ENCODE results near the gene MAMDC2. TPM values are rescaled to one million over a fixed set of nuclear protein-coding genes. Genes with fewer than 3 reads are reported as not detected.

MAMDC2 gene
- total and polyA plus RNA-seq, 2 of the 4 experiments (the other 2 are of a cell fraction), result 5.0 to 5.2 TPM

DNA sequence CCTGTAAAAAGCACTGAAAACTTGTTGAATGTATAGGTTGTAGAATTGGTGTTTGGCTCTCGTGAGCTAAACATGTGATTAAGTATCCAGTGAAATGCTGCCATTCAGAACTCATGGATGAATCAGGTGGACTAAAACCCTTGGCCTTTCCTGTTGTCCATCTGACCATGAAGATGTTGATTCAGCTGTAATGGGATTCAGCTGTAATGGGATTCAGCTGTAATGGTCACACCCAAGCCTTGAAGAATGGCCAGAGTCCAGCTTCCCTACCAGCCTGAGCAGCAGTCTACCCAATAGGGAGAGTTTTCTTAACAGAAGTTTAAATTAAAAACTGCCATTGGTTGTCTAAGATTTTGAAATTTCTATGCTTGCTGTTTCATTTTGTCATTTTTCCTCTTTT is 18.1 kb downstream of the MAMDC2 start:
- Histone ChIP-seq H2BK20ac (ENCODE audit: low read depth, low read length) (no peak overlapping the region), H3K9me1 (ENCODE audit: insufficient read depth, low read length) (no peaks in the 10 kb centered on the region), H4K8ac (ENCODE audit: low read depth in 2 of 2, low read length in 2 of 2) (no peak overlapping the region), H3K4me3 (ENCODE audit: insufficient read depth, low read depth, low read length) (no peak overlapping the region), H4K91ac (ENCODE audit: insufficient read depth, low read depth, low read length) (no peak overlapping the region), H2AFZ (replicated peaks; ENCODE audit: low read length, poor library complexity) (no peak overlapping the region), H3K4me2 (ENCODE audit: low read depth, low read length) (no peak overlapping the region), H2BK15ac (ENCODE audit: low read depth, low read length) (no peak overlapping the region), H3K18ac (ENCODE audit: low read depth, low read length) (no peak overlapping the region), H4K5ac (ENCODE audit: low read depth, low read length) (no peak overlapping the region), H3K79me1 (ENCODE audit: low read depth in 1 of 2, low read length in 2 of 2) (no peaks in the 10 kb centered on the region), H3K9ac (ENCODE audit: low read depth, low read length) (no peak overlapping the region), H3K27ac (ENCODE audit: insufficient read depth, low read length) (no peak overlapping the region), H4K20me1 (ENCODE audit: insufficient read depth, low read length) (no peaks in the 10 kb centered on the region), H3K14ac (replicated peaks; ENCODE audit: low read depth, low read length) (no peak overlapping the region), H2BK5ac (ENCODE audit: low read depth, low read length, poor library complexity, severe bottlenecking) (no peak overlapping the region), H3K27me3 (ENCODE audit: control insufficient read depth, insufficient read depth, low read length) (no peaks in the 10 kb centered on the region; the same call in none of the 2 replicates), H3K56ac (ENCODE audit: extremely low read depth, insufficient read depth, low read length) (no peak overlapping the region), H3K36me3 (ENCODE audit: control insufficient read depth, insufficient read depth, low read length) (no peaks in the 10 kb centered on the region), H3K23ac (ENCODE audit: low read depth, low read length) (no peak overlapping the region), H3K4ac (ENCODE audit: low read depth, low read length) (no peak overlapping the region), H3K4me1 (ENCODE audit: control insufficient read depth, insufficient read depth, low read length) (no peaks in the 10 kb centered on the region), H3K9me3 (ENCODE audit: control insufficient read depth, insufficient read depth, low read length) (no peaks in the 10 kb centered on the region), H2AK5ac (ENCODE audit: low read depth, low read length) (no peak overlapping the region), H2BK120ac (ENCODE audit: low read depth, low read length) (no peak overlapping the region), H2AK9ac (replicated peaks; ENCODE audit: low read depth, low read length, poor library complexity) (no peak overlapping the region)
- no TSS peak for BruUV-seq (replicated peaks)
- dilution Hi-C loops (cut with HindIII; ENCODE audit: low sequenced_read_pairs, unreplicated experiment) (no loop called here), in situ Hi-C loops (cut with MboI; ENCODE audit: low sequenced_read_pairs) (no loop called here), intact Hi-C loops (cut with micrococcal nuclease) (no loop called here)
- TF ChIP-seq CEBPB (IDR thresholded peaks at IDR 0.05; ENCODE audit: low read depth, low read length) (no peak), RCOR1 (IDR thresholded peaks at IDR 0.05; ENCODE audit: insufficient replicate concordance, low read length) (no peak), CHD1 (IDR thresholded peaks at IDR 0.05; ENCODE audit: low read depth, low read length) (no peak), RFX5 (IDR thresholded peaks at IDR 0.05; ENCODE audit: low read depth, low read length) (no peak), MAZ (IDR thresholded peaks at IDR 0.05; ENCODE audit: borderline replicate concordance, low read depth, low read length) (no peak), SMC3 (IDR thresholded peaks at IDR 0.05; ENCODE audit: low read depth, low read length) (no peak), MAFK (IDR thresholded peaks at IDR 0.05; ENCODE audit: low read depth, low read length) (no peak), FOS (IDR thresholded peaks at IDR 0.05; ENCODE audit: low read depth, low read length) (no peak), RAD21 (IDR thresholded peaks at IDR 0.05; ENCODE audit: low read length) (no peak), BHLHE40 (IDR thresholded peaks at IDR 0.05; ENCODE audit: low read depth, low read length) (no peak)
- TF ChIP-seq, protein P1, sequence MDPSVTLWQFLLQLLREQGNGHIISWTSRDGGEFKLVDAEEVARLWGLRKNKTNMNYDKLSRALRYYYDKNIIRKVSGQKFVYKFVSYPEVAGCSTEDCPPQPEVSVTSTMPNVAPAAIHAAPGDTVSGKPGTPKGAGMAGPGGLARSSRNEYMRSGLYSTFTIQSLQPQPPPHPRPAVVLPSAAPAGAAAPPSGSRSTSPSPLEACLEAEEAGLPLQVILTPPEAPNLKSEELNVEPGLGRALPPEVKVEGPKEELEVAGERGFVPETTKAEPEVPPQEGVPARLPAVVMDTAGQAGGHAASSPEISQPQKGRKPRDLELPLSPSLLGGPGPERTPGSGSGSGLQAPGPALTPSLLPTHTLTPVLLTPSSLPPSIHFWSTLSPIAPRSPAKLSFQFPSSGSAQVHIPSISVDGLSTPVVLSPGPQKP (IDR thresholded peaks at IDR 0.05; ENCODE audit: borderline replicate concordance, low read depth, low read length), result no peak
- TF ChIP-seq, protein P2, sequence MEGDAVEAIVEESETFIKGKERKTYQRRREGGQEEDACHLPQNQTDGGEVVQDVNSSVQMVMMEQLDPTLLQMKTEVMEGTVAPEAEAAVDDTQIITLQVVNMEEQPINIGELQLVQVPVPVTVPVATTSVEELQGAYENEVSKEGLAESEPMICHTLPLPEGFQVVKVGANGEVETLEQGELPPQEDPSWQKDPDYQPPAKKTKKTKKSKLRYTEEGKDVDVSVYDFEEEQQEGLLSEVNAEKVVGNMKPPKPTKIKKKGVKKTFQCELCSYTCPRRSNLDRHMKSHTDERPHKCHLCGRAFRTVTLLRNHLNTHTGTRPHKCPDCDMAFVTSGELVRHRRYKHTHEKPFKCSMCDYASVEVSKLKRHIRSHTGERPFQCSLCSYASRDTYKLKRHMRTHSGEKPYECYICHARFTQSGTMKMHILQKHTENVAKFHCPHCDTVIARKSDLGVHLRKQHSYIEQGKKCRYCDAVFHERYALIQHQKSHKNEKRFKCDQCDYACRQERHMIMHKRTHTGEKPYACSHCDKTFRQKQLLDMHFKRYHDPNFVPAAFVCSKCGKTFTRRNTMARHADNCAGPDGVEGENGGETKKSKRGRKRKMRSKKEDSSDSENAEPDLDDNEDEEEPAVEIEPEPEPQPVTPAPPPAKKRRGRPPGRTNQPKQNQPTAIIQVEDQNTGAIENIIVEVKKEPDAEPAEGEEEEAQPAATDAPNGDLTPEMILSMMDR (conservative IDR thresholded peaks at IDR 0.05; ENCODE audit: low read depth, low read length), result no peak
- TF ChIP-seq, protein P3, sequence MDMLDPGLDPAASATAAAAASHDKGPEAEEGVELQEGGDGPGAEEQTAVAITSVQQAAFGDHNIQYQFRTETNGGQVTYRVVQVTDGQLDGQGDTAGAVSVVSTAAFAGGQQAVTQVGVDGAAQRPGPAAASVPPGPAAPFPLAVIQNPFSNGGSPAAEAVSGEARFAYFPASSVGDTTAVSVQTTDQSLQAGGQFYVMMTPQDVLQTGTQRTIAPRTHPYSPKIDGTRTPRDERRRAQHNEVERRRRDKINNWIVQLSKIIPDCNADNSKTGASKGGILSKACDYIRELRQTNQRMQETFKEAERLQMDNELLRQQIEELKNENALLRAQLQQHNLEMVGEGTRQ (IDR thresholded peaks at IDR 0.05; ENCODE audit: low read depth, low read length), result no peak
- CTCF ChIA-PET, result no interaction called here
- WGBS, 2 experiments (ENCODE audit: extremely low coverage in 2 of 2, insufficient read length in 1 of 2), result no CpG with 5 or more reads among the region's 1 CpG
- POLR2A ChIA-PET (ENCODE audit: unreplicated experiment), result no interaction called here
- DNase-seq (peak; percentile 44), ATAC-seq (ENCODE audit: low read depth) (no peak)

Data from IMR-90 (cell line).